GM23338 (cell line): ENCODE results near the gene PTTG1IP. TPM values are rescaled to one million over a fixed set of nuclear protein-coding genes. Genes with fewer than 3 reads are reported as not detected.

Source experiments
- ATAC-seq: fragments of 200-7000 bp; cut with Tn5 transposase; 3 replicates; pipeline ENCODE4 v1.9.1; 2020
- DNase-seq: peaks from one replicate; pipeline ENCODE4 v3.0.0-alpha.2; 2015; ENCODE audit warnings: low spot score
- H2AFZ ChIP-seq: fragments of 200-600 bp; sonication (generic); 2 replicates; pipeline ENCODE4 v1.8.0; 2016; ENCODE audit warnings: antibody characterized with exemption, mild to moderate bottlenecking, moderate library complexity
- H3F3A ChIP-seq: fragments of 200-600 bp; sonication (generic); replicated peaks from 2 replicates; pipeline ENCODE4 v1.8.0; 2017; ENCODE audit warnings: antibody characterized with exemption, mixed run types, low read depth
- H3K27ac ChIP-seq: fragments of 200-600 bp; sonication (generic); 2 replicates; pipeline ENCODE4 v1.6.1; 2016; ENCODE audit warnings: low read depth
- H3K27me3 ChIP-seq: fragments of 200-600 bp; sonication (generic); 2 replicates; pipeline ENCODE4 v1.8.0; 2016; ENCODE audit warnings: mild to moderate bottlenecking, mixed run types, moderate library complexity; ENCODE audit not compliant: insufficient read depth
- H3K36me3 ChIP-seq: fragments of 200-600 bp; sonication (generic); 2 replicates; pipeline ENCODE4 v1.8.0; 2016; ENCODE audit warnings: mild to moderate bottlenecking; ENCODE audit not compliant: insufficient read depth
- H3K4me1 ChIP-seq: fragments of 200-600 bp; sonication (generic); 2 replicates; pipeline ENCODE4 v1.8.0; 2016; ENCODE audit warnings: mild to moderate bottlenecking, moderate library complexity; ENCODE audit not compliant: insufficient read depth
- H3K4me2 ChIP-seq: fragments of 200-600 bp; sonication (generic); 2 replicates; pipeline ENCODE4 v1.7.1; 2017; ENCODE audit warnings: mixed run types
- H3K4me3 ChIP-seq: fragments of 200-600 bp; sonication (generic); 2 replicates; pipeline ENCODE4 v1.6.1; 2016; ENCODE audit warnings: mixed run types
- H3K79me2 ChIP-seq: fragments of 200-600 bp; sonication (generic); replicated peaks from 2 replicates; pipeline ENCODE4 v1.8.0; 2017; ENCODE audit warnings: mild to moderate bottlenecking; ENCODE audit not compliant: insufficient read depth
- H3K9me2 ChIP-seq: fragments of 200-600 bp; sonication (generic); 2 replicates; pipeline ENCODE4 v1.8.0; 2017; ENCODE audit not compliant: insufficient read depth
- H4K20me1 ChIP-seq: fragments of 200-600 bp; sonication (generic); replicated peaks from 2 replicates; pipeline ENCODE4 v1.8.0; 2017; ENCODE audit warnings: mild to moderate bottlenecking; ENCODE audit not compliant: insufficient read depth
- H3K27ac Mint-ChIP-seq: 2 replicates; pipeline ENCODE4 v1.8.0; 2020; ENCODE audit warnings: inconsistent platforms, mild to moderate bottlenecking, moderate library complexity, mixed read lengths
- H3K27me3 Mint-ChIP-seq: 3 replicates; pipeline ENCODE4 v1.8.0; 2022; ENCODE audit warnings: low read depth, mild to moderate bottlenecking, moderate library complexity, mixed read lengths, inconsistent platforms; ENCODE audit not compliant: insufficient read depth, poor library complexity
- H3K36me3 Mint-ChIP-seq: 3 replicates; pipeline ENCODE4 v1.8.0; 2021; ENCODE audit warnings: low read depth, mild to moderate bottlenecking, inconsistent platforms, moderate library complexity, mixed read lengths
- H3K4me1 Mint-ChIP-seq: 3 replicates; pipeline ENCODE4 v1.8.0; 2020; ENCODE audit warnings: mild to moderate bottlenecking, inconsistent platforms, mixed read lengths
- H3K4me3 Mint-ChIP-seq: 3 replicates; pipeline ENCODE4 v1.8.0; 2021; ENCODE audit warnings: moderate library complexity, mild to moderate bottlenecking, inconsistent platforms, mixed read lengths
- H3K9me3 Mint-ChIP-seq: 3 replicates; pipeline ENCODE4 v1.8.0; 2020; ENCODE audit warnings: moderate library complexity, mild to moderate bottlenecking, inconsistent platforms, mixed read lengths
- EZH2 ChIP-seq: fragments of 200-600 bp; sonication (generic); IDR thresholded peaks from one replicate; pipeline ENCODE4 v1.8.0; 2017; ENCODE audit warnings: antibody characterized with exemption, mild to moderate bottlenecking, low read depth; ENCODE audit not compliant: unreplicated experiment
- EZH2phosphoT487 ChIP-seq: fragments of 200-600 bp; sonication (generic); IDR thresholded peaks from one replicate; pipeline ENCODE4 v1.8.1; 2018; ENCODE audit warnings: antibody characterized with exemption; ENCODE audit not compliant: unreplicated experiment
- NANOG ChIP-seq: IDR thresholded peaks from 2 replicates; pipeline ENCODE4 v1.6.1; 2016; ENCODE audit warnings: antibody characterized with exemption, borderline replicate concordance
- POLR2AphosphoS5 ChIP-seq: IDR thresholded peaks from 2 replicates; pipeline ENCODE4 v1.6.1; 2016; ENCODE audit warnings: antibody characterized with exemption, low read depth
- STAT1 ChIP-seq: IDR thresholded peaks from one replicate; pipeline ENCODE4 v1.6.1; 2016; ENCODE audit warnings: antibody characterized with exemption; ENCODE audit not compliant: unreplicated experiment
- ZNF114 ChIP-seq: fragments of 250-450 bp; sonication (Bioruptor Pico); IDR thresholded peaks from 2 replicates; pipeline ENCODE4 v1.5.0; 2020; ENCODE audit warnings: mild to moderate bottlenecking, moderate library complexity
- polyA plus RNA-seq: library from polyadenylated mRNA; unstranded; fragments of >200 nt; fragmentation: Nextera tagmentation; extraction: Ambion mirVana; gene quantifications from 2 replicates; pipeline ENCODE4 v1.2.1, GENCODE V29; 2016
- total RNA-seq: library from RNA; depleted of rRNA; stranded (reverse); fragments of >200 nt; shearing (Covaris generic); gene quantifications from 2 replicates; pipeline ENCODE4 v1.2.3, GENCODE V29; 2014
- TF ChIP-seq, protein P1 (sequence below), 2 experiments: fragments of 200-600 bp in 1 of 2; sonication (generic) in 1 of 2; conservative IDR thresholded peaks; 2 replicates each; pipeline versions ENCODE4 v1.5.1 to v1.6.1; 2016 to 2017; ENCODE audit warnings: antibody characterized with exemption in 2 of 2, low read depth in 2 of 2, mild to moderate bottlenecking in 2 of 2, moderate library complexity in 1 of 2

Gene PTTG1IP
- total and polyA plus RNA-seq, 2 experiments from 2014 or later, result 99.9 to 172 TPM

- H3K27me3 ChIP-seq, result no peaks in the 10 kb centered on the region
- Mint-ChIP-seq H3K4me3 (no peak overlapping the region), H3K27ac (no peak overlapping the region), H3K9me3 (no peaks in the 10 kb centered on the region; the same call in 2 of the 3 replicates), H3K36me3 (no peaks in the 10 kb centered on the region; the same call in 2 of the 3 replicates), H3K4me1 (peaks cover 7% of the 10 kb centered on the region), H3K27me3 (peaks cover 16% of the 10 kb centered on the region)
- no peaks in the 10 kb centered on the region for H3K9me2 ChIP-seq
- DNase-seq (no peak), ATAC-seq (peak; percentile 9; the same call in 2 of the 3 replicates)
- H3K4me1 ChIP-seq, result no peaks in the 10 kb centered on the region
- no peaks in the 10 kb centered on the region for H4K20me1 ChIP-seq
- H2AFZ ChIP-seq, result 0 out of 2 replicates have a peak overlapping the region, but pooled peaks have one; percentile 66
- no peak overlapping the region for H3K4me3 ChIP-seq
- H3K36me3 ChIP-seq, result no peaks in the 10 kb centered on the region
- H3K27ac ChIP-seq, result no peak overlapping the region
- no peak for TF ChIP-seq ZNF114 (CRISPR knock-in tag)
- no peak for TF ChIP-seq EZH2
- no peak for TF ChIP-seq NANOG
- TF ChIP-seq POLR2AphosphoS5, result no peak
- no peak overlapping the region for H3K4me2 ChIP-seq
- H3K79me2 ChIP-seq, result no peaks in the 10 kb centered on the region
- peaks cover 9% of the 10 kb centered on the region for H3F3A ChIP-seq
Observed at GRCh38 chr21:44899768-44900558, 26.5 kb upstream of the PTTG1IP start.

GRCh38 chr21:44898851-44899767 lies 25.6 kb upstream of the PTTG1IP start:
- no peak overlapping the region for H3K27ac ChIP-seq
- H3K4me2 ChIP-seq, result no peak overlapping the region
- no peak for TF ChIP-seq EZH2phosphoT487
- no peak for TF ChIP-seq STAT1
- no peak for TF ChIP-seq POLR2AphosphoS5
- TF ChIP-seq, protein P1, sequence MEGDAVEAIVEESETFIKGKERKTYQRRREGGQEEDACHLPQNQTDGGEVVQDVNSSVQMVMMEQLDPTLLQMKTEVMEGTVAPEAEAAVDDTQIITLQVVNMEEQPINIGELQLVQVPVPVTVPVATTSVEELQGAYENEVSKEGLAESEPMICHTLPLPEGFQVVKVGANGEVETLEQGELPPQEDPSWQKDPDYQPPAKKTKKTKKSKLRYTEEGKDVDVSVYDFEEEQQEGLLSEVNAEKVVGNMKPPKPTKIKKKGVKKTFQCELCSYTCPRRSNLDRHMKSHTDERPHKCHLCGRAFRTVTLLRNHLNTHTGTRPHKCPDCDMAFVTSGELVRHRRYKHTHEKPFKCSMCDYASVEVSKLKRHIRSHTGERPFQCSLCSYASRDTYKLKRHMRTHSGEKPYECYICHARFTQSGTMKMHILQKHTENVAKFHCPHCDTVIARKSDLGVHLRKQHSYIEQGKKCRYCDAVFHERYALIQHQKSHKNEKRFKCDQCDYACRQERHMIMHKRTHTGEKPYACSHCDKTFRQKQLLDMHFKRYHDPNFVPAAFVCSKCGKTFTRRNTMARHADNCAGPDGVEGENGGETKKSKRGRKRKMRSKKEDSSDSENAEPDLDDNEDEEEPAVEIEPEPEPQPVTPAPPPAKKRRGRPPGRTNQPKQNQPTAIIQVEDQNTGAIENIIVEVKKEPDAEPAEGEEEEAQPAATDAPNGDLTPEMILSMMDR (conservative IDR thresholded peaks at IDR 0.05; ENCODE audit: low read depth in 2 of 2), result no peak
- H3K36me3 Mint-ChIP-seq, result no peaks in the 10 kb centered on the region; the same call in 2 of the 3 replicates
- no peaks in the 10 kb centered on the region for H4K20me1 ChIP-seq
- H3K27ac Mint-ChIP-seq, result no peak overlapping the region
- no peak overlapping the region for H3K4me3 Mint-ChIP-seq
- peaks cover 7% of the 10 kb centered on the region for H3K4me1 Mint-ChIP-seq
- H3F3A ChIP-seq, result peaks cover 9% of the 10 kb centered on the region
- H3K36me3 ChIP-seq, result no peaks in the 10 kb centered on the region
- H2AFZ ChIP-seq, result 0 out of 2 replicates have a peak overlapping the region, but pooled peaks have one; percentile 66
- H3K9me3 Mint-ChIP-seq, result no peaks in the 10 kb centered on the region; the same call in 2 of the 3 replicates
- H3K27me3 ChIP-seq, result no peaks in the 10 kb centered on the region
- ATAC-seq, result no peak
- H3K4me3 ChIP-seq, result no peak overlapping the region
- peaks cover 12% of the 10 kb centered on the region for H3K27me3 Mint-ChIP-seq
- H3K4me1 ChIP-seq, result no peaks in the 10 kb centered on the region
- no peaks in the 10 kb centered on the region for H3K79me2 ChIP-seq
- no peak for DNase-seq
- no peaks in the 10 kb centered on the region for H3K9me2 ChIP-seq
